HG03521 (cell line): ENCODE results near the gene FRMD3.

Experiments
- ATAC-seq: cut with Tn5 transposase; IDR thresholded peaks from one replicate; pipeline ENCODE4 v1.9.1; 2021; ENCODE audit warnings: mild to moderate bottlenecking, moderate library complexity; ENCODE audit not compliant: unreplicated experiment

The FRMD3 gene

DNA sequence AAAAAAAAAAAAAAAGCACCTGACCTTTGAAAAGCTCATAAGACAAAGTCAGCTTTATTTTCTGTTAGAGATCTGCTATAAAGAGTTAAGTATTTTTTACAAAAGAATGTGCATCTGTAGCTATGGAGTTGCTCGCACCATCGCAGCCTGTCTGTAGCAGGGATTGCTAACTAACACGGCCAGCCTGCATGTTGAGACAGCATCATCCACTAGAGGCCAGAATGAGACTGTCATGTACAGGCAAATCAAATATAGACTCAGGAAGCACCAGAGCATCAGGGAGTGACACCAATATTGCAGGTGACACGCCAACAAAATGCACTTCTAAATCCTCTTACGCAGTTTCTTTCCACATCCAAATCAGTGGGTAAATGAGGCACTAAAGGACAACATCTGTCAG lies 339.0 kb downstream of the FRMD3 start:
- ATAC-seq, result no peak

- no peak for ATAC-seq
These were observed 339.8 kb downstream of the FRMD3 start for GRCh38 chr9:83198371-83198770.

DNA sequence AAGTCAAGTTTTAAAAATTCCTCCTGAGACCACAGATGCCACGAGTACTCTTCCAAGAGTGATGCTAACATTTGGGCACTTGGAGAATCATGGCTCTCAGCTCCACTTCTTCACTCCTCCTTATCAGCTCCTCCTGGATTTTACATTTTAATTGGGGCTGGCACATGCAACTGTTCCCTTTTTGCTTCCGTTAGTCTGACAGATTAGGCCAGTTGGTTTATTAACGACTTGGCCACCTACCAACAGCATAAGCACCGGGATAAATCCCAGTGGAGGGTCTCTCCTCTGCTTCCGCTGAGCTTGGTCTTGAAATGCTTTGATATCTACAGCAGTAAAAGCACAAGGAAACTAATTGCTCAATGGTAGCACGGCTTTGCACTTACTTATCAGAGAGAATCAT lies 340.6 kb downstream of the FRMD3 start:
- no peak for ATAC-seq

DNA sequence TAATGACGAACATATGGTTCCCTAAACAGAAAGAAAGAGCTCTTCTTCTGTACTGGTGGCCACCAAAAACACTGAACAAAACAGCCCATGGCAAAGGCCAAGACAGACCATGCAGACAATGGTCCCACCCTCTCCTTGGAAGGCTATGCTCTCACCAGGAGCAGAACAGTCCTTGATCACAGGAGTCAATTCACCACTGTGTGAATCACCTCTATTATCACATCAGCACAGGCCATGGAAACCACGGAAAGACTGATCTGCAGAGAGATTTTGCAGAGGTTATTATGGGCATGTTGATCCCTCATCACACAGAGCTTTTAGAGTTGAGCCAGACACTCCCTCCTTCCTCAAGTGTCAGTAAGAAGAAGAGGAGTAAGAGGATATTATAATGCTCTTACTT lies 341.3 kb downstream of the FRMD3 start:
- no peak for ATAC-seq
